GM18861 (cell line): ENCODE results near the gene NIPA2.

Experiments
- ATAC-seq: cut with Tn5 transposase; IDR thresholded peaks from one replicate; pipeline ENCODE4 v1.9.1; 2021; ENCODE audit not compliant: unreplicated experiment

The NIPA2 gene

DNA sequence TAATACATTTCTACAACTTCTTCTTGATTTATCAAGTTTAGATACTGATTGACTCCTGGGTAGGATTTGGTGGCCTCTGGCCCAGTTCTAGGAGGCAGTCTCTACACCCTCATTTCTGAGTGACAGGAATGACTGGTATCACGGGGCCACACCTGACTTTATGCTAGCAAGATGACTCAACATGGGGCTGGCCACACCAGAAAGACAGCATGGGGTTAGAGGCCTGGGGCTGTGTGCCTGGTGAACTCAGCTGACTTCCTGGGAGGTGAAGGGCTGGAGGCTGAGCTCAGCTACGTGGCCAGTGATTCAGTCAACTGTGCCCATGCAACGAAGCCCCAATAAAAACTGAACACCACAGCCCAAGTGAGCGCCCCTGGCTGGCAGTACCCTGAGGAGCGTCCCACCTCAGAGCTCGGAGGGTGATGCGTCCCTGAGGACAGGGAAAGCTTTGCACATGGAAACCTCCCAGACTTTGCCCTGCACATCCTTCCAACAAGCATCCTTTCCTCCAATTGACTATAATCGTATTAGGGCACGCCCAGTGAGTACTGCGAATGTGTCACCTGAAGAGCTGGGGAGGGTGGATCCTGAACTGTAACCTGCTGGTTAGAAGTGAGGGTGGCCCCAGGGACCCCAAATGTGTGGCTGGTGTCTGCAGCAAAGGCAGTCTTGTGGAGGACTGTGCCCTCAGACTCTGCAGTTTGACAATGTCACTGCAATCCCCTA is 57.2 kb downstream of the NIPA2 start:
- peak; percentile 89 for ATAC-seq

DNA sequence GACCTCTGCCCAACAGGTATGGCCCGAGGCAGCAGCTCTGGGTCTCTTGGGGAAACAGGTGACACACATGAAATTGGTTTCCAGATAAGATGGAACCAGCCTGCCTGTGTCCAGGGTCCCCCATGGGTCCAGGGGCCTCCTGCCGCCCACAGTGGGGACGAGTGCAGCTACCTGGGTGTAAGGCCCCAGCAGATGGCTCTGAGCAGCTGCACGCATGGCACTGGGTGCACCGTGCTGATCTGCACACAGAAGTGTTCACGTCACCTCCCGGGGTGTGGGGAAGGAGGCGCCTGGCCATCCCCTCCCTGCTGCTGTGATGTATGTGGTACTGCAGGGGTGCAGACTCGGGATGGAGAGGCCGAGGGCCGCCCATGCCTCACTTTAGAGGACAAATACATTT is 63.6 kb downstream of the NIPA2 start:
- no peak for ATAC-seq

- ATAC-seq = no peak
These were observed 64.1 kb downstream of the NIPA2 start for GRCh38 chr15:22902578-22902977.

- no peak for ATAC-seq
These were observed 64.5 kb downstream of the NIPA2 start for GRCh38 chr15:22902981-22903380.

DNA sequence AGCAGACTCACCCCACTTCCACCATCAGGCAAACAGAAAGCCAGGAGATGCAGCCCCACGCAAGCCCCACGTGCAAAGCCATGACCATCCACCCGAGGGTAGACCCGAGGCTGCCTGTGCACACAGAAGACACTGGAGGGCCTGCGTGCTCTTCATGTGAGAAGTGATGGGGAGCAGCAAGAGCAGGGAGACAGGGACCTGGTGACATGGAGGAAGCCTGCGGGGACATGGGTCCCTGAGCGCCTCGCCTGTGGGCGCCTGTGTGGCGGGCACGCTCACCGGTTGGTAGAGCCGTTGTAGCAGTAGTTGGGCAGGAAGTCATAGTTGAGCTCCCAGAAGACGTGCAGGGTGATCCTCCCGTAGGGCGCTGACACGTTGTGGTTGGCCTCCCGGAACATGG is 65.0 kb downstream of the NIPA2 start:
- no peak for ATAC-seq

DNA sequence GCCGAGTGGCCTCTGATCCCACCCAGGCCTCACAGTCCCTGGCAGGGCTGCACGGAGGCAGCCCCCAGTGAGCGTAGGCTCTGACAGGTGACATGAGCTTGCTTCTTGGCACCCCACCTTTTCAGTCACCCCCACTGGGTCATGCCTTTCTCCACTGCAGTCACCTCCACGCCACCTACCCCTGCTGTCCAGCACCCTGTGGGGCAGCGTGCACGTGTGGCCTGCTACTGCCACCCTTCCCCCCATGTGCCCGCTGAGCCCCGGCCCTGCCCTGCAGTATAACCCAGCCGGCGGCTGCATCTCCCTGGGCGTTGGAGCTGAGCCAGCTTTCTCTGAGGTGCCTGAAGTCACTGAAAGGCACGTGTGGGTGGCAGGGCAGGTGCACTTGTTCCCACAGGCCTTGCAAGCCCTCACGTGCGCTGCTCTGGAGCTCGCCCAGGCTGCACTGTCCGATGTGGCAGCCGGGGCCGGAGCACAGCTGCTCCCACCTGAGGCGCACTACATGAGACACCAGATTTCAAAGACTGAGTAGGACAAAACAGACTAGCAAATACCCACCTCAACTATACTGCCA is 65.6 kb downstream of the NIPA2 start:
- no peak for ATAC-seq

- no peak for ATAC-seq
These were observed 66.3 kb downstream of the NIPA2 start for GRCh38 chr15:22904736-22905135.

DNA sequence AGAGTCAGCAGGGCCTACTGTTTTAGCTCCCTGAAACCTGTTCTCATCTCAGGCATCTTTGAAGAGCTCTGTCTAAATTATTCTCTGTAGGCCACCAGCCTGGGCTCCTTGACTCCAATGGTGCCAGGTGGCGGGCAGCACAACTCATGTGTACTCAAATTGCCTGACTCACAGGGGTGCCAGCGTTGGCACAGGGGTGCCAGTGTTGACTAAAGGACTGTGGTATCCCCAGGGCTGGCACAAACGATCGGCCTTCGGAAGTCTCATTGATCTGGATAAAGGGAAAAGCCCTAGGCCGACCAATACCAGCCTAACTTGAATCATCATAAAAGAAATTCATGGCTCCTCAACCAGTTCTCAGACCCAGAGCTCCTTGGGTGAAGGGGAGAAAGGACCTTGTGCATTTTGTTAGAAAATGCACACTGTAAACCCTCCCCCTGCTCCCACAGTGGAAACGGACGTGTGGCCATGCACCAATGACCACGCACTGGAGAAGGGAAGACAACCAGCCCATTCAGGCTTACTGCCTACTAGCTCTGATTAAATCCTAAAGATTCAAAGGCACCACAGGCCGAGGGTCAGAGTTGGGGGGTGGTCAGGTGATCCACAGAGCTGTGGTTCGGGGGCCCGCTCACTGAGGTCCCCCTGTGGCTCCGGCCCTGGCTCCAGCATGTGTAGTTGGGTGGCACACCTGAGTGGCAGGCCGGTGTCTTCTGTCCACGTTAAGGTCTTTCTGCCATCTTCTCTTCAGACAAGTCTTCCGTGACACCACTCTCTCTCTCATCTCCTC is 68.9 kb downstream of the NIPA2 start:
- ATAC-seq = no peak

DNA sequence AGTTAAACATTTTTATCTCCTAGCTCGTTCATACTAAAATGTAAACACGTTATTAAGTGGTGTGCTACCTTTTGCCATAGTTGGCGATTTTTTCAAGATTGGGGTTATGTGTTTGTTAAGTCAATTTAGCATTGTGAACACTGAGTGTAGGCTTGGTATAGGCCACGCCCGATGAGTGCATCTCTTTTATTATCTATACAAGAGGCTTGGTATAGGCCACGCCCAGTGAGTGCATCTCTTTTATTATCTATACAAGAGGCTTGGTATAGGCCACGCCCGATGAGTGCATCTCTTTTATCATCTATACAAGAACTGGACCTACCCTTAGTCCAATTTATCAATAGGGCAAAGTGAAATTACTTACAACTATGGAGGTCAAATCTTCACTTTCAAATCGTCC is 70.4 kb downstream of the NIPA2 start:
- ATAC-seq = no peak

GRCh38 chr15:22911306-22911705 is 72.8 kb downstream of the NIPA2 start:
- ATAC-seq = no peak

- no peak for ATAC-seq
These were observed 73.8 kb downstream of the NIPA2 start for GRCh38 chr15:22912256-22912655.

DNA sequence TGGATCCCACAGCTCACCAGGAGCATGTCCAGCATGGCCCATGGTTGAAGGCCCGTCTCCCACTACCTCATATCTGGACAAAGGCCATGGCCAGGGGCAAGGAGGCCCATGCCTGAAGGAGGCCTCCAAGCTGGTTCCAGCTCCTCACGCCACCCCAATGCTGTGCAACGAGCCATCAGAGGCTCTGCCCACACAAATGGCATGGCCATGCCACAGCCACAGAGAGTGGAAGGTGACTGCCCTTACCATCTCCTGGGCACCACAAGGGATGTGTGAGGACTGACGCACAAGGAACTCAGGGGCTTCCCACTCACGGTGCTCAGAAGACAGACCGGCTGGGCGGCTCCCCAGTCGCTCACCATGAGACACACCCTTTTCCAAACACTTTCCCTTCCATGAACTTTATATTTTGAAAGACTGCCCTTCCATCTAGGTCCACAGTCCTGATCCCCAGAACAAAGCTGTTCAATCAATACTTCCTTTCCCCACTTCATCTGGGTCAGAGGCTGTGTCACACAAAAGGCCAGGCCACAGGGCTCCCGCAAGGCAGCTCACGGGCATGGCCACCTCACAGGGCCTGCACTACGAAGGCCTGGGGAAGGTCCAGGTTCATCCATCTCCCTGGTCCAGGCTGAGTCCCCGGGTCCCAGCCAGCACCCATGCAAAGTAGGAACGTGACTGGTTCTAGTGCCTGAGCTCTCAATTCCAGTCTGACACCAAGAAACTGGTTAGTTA is 75.3 kb downstream of the NIPA2 start:
- ATAC-seq = no peak

DNA sequence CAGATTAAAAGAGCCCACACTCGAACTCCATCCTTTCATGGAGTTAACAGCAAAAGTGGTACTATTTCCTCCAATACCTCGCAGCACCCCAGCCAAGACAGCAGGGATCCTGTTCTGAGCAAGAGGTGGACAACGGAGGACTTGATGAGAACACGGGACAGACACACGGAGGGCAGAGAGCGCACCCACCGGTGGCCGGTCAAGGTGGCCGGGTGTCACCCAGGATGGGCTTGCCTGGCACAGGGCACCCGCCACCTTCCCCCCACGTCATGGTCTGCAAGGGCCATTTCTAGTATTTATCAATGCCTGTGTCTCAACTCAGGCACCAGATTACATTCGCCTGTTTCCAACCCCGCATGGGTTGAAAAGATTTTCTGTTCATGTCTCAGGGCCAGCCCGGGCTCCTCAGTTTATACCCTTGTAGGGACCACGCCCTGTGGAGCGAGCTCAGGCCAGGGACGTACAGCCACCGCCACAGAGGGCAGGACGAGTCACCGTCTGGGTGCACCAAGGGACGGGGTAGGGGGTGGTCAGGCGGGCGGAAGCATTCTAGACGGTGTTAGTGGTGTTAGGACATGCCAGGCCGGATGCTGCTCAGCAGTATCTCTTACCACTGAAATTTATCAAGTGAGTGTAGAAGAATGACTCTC is 77.5 kb downstream of the NIPA2 start:
- ATAC-seq = no peak

DNA sequence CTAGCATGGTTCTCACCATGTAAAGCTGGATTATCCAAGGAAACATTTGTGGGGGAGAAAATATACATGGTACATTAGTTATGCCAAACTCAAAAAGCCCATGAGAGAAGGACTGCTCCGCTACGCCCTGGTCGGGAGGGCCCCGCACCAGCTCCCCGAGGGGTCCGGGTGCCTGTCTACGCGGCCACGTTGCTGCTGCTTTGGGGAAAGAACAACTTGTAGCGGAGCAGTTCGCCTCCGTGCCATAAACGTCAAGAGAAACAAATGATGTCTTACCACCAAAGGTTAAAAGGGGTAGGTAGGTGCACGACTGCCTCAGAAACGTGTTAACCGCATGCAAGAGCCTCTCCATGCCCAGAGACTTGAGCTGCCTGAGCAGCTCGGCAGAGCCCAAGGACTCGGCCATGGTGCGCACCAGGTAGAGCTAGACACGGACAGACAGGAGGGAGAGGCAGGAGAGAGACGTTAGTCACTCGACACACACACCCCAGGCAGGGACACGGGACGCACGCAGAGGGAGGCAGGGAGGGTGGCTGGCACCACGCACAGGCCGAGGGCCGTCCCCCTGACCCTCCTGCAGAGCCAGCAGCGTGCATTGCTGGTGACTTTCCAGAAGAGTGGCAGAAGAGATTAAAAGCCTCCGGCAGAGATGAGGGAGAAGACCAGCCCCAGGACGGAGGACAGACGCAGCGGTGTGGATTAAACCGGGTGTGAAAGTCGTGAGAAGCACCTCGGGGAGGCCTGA is 78.3 kb downstream of the NIPA2 start:
- no peak for ATAC-seq

DNA sequence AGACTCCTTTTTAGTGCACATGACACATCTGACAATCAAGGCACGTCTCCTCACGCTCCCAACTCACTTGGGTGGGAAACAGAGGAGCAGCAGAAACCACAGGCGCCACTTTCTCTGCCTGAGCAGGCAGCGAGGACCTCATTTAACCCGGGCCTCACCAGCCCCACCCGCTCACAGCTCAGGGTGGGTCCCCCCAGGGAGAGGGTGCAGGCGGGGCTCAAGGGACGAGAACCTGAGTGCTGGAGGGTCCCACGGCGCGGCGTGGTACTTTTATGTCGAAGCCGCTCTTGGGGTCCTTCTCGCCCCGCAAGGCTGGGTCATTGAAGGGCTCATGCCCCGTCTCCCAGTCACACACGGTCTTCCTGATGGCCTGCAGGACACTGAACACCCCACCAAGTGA is 79.1 kb downstream of the NIPA2 start:
- ATAC-seq = no peak
